GM13976 (cell line): ENCODE data around the gene CEBPA.
"Not testable (repeated sequence)": the region's sequence is repeated elsewhere in the genome, so short reads cannot be mapped to it uniquely, and the experiment has no call there.

ENCODE experiments used
- DNase-seq: peaks from one replicate; pipeline ENCODE4 v3.0.0; 2012; ENCODE audit warnings: low spot score
- CTCF ChIP-seq: IDR thresholded peaks from 2 replicates; pipeline ENCODE4 v1.5.1; 2012; ENCODE audit warnings: borderline replicate concordance, mild to moderate bottlenecking; ENCODE audit not compliant: insufficient read depth; ENCODE audit errors: extremely low read depth, missing control alignments, control extremely low read depth
- in situ Hi-C: fragments of 300-500 bp; cut with MboI; formaldehyde crosslinking; loops from one replicate; pipeline ENCODE4 v1.12.0; 2022; ENCODE audit warnings: low sequenced_read_pairs, mixed read lengths, inconsistent platforms; ENCODE audit not compliant: unreplicated experiment

Gene CEBPA

GRCh38 chr19:33298146-33298911 is 4.0 kb downstream of the CEBPA start:
- no peak for TF ChIP-seq CTCF
- in situ Hi-C loops = no loop called here

GRCh38 chr19:33297401-33298145 is 4.8 kb downstream of the CEBPA start:
- DNase-seq = no peak
- in situ Hi-C loops = no loop called here
- TF ChIP-seq CTCF = no peak

More at GRCh38 chr19:33298146-33298911, 4.0 kb downstream of the CEBPA start:
- DNase-seq = no peak

- no peak for DNase-seq
- in situ Hi-C loops = no loop called here
- no peak for TF ChIP-seq CTCF
Observed at GRCh38 chr19:33296488-33296971, 5.8 kb downstream of the CEBPA start.

GRCh38 chr19:33295621-33296487 is 6.5 kb downstream of the CEBPA start:
- in situ Hi-C loops = no loop called here
- no peak for TF ChIP-seq CTCF
- DNase-seq = no peak

DNA sequence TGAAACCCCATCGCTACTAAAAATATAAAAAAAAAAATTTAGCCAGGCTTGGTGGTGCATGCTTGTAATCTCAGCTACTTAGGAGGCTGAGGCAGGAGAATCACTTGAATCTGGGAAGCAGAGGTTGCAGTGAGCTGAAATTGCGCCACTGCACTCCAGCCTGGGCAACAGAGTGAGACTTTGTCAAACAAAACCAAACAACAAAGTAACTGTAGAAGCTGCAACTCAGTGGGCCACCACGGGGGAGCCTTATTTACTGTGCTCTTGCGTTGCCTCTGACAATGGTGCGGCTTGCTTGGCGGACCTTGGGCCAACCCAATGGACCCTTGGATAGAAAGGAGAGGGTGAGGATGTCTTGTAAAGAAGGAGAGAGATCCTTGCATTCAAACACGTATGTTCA is 7.3 kb downstream of the CEBPA start:
- in situ Hi-C loops, DNase-seq: not testable (repeated sequence)

DNA sequence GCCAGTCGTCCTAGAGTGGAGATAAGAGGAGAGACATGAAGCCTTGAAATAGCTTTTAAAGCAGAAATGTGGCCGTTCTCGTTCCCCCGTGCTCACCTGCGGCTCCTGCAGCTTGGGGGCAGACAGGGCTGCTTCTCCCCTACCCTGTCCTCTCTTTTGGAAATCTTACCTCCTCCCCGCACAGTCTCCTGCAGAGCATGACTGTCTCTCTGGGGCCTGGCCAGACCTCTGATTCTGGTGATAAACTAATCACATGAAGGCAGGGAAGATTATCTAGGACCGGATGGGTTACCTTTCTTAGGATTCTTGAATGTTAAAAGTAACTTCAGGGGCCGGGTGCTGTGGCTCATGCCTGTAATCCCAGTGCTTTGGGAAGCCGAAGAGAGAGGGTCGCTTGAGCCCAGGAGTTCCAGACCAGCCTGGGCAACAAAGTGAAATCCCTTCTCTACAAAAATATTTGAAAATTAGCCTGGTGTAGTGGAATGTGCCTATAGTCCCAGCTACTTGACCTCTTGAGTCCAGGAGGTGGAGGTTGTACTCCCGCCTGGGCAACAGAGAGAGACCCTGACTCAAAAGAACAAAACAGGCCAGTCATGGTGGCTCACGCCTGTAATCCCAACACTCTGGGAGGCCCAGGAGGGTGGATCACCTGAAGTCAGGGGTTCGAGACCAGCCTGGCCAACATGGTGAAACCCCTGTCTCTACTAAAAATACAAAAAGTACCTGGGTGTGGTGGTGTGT is 8.1 kb downstream of the CEBPA start:
- DNase-seq = no peak
- TF ChIP-seq CTCF = no peak
- in situ Hi-C loops = no loop called here
